OCI-LY7 (cell line): Measurements from ENCODE around the gene CARMIL1. TPM values are rescaled to one million over a fixed set of nuclear protein-coding genes. Genes with fewer than 3 reads are reported as not detected.

ENCODE experiments used
- BruUV-seq: library from RNA; stranded (reverse); fragments of 400-500 nt; replicated peaks from 2 replicates; lab custom pipeline; 2021; lab: Mats Ljungman, UMichigan
- CTCF ChIA-PET: fragments of 300-600 bp; sonication (Branson Sonifier 250); formaldehyde crosslinking; loops from one replicate; lab custom pipeline; 2022; ENCODE audit warnings: antibody characterized with exemption; ENCODE audit not compliant: unreplicated experiment; lab: Charles Lee
- POLR2A ChIA-PET: fragments of 300-600 bp; sonication (Branson Sonifier 250); formaldehyde crosslinking; loops from one replicate; lab custom pipeline; 2022; ENCODE audit warnings: antibody characterized with exemption; lab: Charles Lee
- DNase-seq: peaks from one replicate; pipeline ENCODE4 v3.0.0-alpha.2; 2015; ENCODE audit warnings: low spot score
- H2AFZ ChIP-seq: fragments of 200-600 bp; sonication (generic), shearing (Covaris generic); 2 replicates; pipeline ENCODE4 v1.6.1; 2014; ENCODE audit warnings: mild to moderate bottlenecking, antibody characterized with exemption, low read length, moderate library complexity
- H3K27ac ChIP-seq: fragments of 200-600 bp; sonication (generic); 2 replicates; pipeline ENCODE4 v1.5.1; 2014; ENCODE audit warnings: mixed run types, low read depth, mild to moderate bottlenecking, moderate library complexity, low read length, inconsistent platforms; ENCODE audit not compliant: poor library complexity, severe bottlenecking
- H3K36me3 ChIP-seq: fragments of 200-600 bp; sonication (generic); 2 replicates; pipeline ENCODE4 v1.6.1; 2014; ENCODE audit warnings: mild to moderate bottlenecking, antibody characterized with exemption, low read length, moderate library complexity, mixed read lengths; ENCODE audit not compliant: insufficient read depth
- H3K4me1 ChIP-seq: fragments of 200-600 bp; sonication (generic); 2 replicates; pipeline ENCODE4 v1.5.1; 2014; ENCODE audit warnings: mild to moderate bottlenecking, low read length; ENCODE audit not compliant: insufficient read depth, poor library complexity, severe bottlenecking
- H3K4me2 ChIP-seq: fragments of 200-600 bp; sonication (generic); 2 replicates; pipeline ENCODE4 v1.6.1; 2014; ENCODE audit warnings: mild to moderate bottlenecking, low read length
- H3K4me3 ChIP-seq: fragments of 200-600 bp; sonication (generic); 2 replicates; pipeline ENCODE4 v1.5.1; 2014; ENCODE audit warnings: mild to moderate bottlenecking, low read depth, low read length; ENCODE audit not compliant: poor library complexity, severe bottlenecking
- H3K79me2 ChIP-seq: fragments of 200-600 bp; sonication (generic); 2 replicates; pipeline ENCODE4 v1.6.1; 2016; ENCODE audit warnings: low read depth, mild to moderate bottlenecking, low read length, moderate library complexity, mixed read lengths; ENCODE audit not compliant: insufficient read depth
- H3K9me2 ChIP-seq: fragments of 200-600 bp; sonication (generic); 2 replicates; pipeline ENCODE4 v1.6.1; 2016; ENCODE audit warnings: mild to moderate bottlenecking, low read length, mixed read lengths; ENCODE audit not compliant: insufficient read depth
- H3K9me3 ChIP-seq: fragments of 200-600 bp; sonication (generic); 2 replicates; pipeline ENCODE4 v1.6.1; 2014; ENCODE audit warnings: mild to moderate bottlenecking, mixed run types, low read length, mixed read lengths
- H4K20me1 ChIP-seq: fragments of 200-600 bp; sonication (generic); 2 replicates; pipeline ENCODE4 v1.6.1; 2014; ENCODE audit warnings: mild to moderate bottlenecking, antibody characterized with exemption, low read length, moderate library complexity, mixed read lengths; ENCODE audit not compliant: insufficient read depth
- CTCF ChIP-seq: fragments of 200-600 bp; sonication (generic); conservative IDR thresholded peaks from 2 replicates; pipeline ENCODE4 v1.5.1; 2014; ENCODE audit warnings: mild to moderate bottlenecking, antibody characterized with exemption, low read length, moderate library complexity, mixed read lengths
- EZH2phosphoT487 ChIP-seq: fragments of 200-600 bp; sonication (generic); IDR thresholded peaks from 2 replicates; pipeline ENCODE4 v1.6.1; 2018; ENCODE audit warnings: low read depth, borderline replicate concordance, mild to moderate bottlenecking, mixed run types, antibody characterized with exemption, low read length, moderate library complexity, mixed read lengths
- intact Hi-C: fragments of 100-400 bp; cut with micrococcal nuclease; formaldehyde crosslinking; loops from one replicate; pipeline ENCODE4 v1.10.0; 2022; ENCODE audit not compliant: unreplicated experiment
- total RNA-seq, 2 experiments: library from RNA; depleted of rRNA in 1 of 2; stranded (reverse); fragments of >200 nt in 1 of 2; shearing (Covaris generic) in 1 of 2; gene quantifications; 2 replicates each; pipeline ENCODE4 v1.2.3, GENCODE V29; 2014 to 2022

The CARMIL1 gene
- total RNA-seq, 2 experiments from 2014 or later, result 25.5 to 40.1 TPM

GRCh38 chr6:25332165-25332564 lies 53.0 kb downstream of the CARMIL1 start:
- H3K27ac ChIP-seq, result no peak overlapping the region
- no peak for DNase-seq
- peaks cover 98% of the 10 kb centered on the region for H3K79me2 ChIP-seq
- peaks cover 39% of the 10 kb centered on the region for H4K20me1 ChIP-seq
- H3K4me1 ChIP-seq, result peaks cover 43% of the 10 kb centered on the region
- ChIA-PET POLR2A (interaction anchor here (0.7 kb wide), 2 partner anchors 26 to 61 kb away, joined by 3 read pairs; no protein-coding TSS in a partner anchor), CTCF (interaction anchor here (0.6 kb wide), 1 partner anchor 8 kb away, joined by 3 read pairs; no protein-coding TSS in a partner anchor)
- H2AFZ ChIP-seq, result no peak overlapping the region
- H3K9me2 ChIP-seq, result no peaks in the 10 kb centered on the region
- intact Hi-C loops, result no loop called here
- TF ChIP-seq EZH2phosphoT487 (no peak), CTCF (no peak)
- no peaks in the 10 kb centered on the region for H3K9me3 ChIP-seq
- H3K4me3 ChIP-seq, result no peak overlapping the region
- no peaks in the 10 kb centered on the region for H3K36me3 ChIP-seq
- no TSS peak for BruUV-seq
- no peak overlapping the region for H3K4me2 ChIP-seq

GRCh38 chr6:25332655-25333071 lies 53.5 kb downstream of the CARMIL1 start:
- no peaks in the 10 kb centered on the region for H3K9me3 ChIP-seq
- intact Hi-C loops, result no loop called here
- no peak for TF ChIP-seq CTCF
- TF ChIP-seq EZH2phosphoT487, result no peak
- peaks cover 39% of the 10 kb centered on the region for H4K20me1 ChIP-seq
- no peak for DNase-seq
- peaks cover 43% of the 10 kb centered on the region for H3K4me1 ChIP-seq
- no peaks in the 10 kb centered on the region for H3K9me2 ChIP-seq
- POLR2A ChIA-PET, result interaction anchor here (0.7 kb wide), 2 partner anchors 25 to 61 kb away, joined by 3 read pairs; no protein-coding TSS in a partner anchor
- H2AFZ ChIP-seq, result no peak overlapping the region
- CTCF ChIA-PET, result interaction anchor here (0.6 kb wide), 1 partner anchor 8 kb away, joined by 3 read pairs; no protein-coding TSS in a partner anchor
- H3K79me2 ChIP-seq, result peaks cover 96% of the 10 kb centered on the region
- no peak overlapping the region for H3K4me3 ChIP-seq
- no peak overlapping the region for H3K4me2 ChIP-seq
- no peaks in the 10 kb centered on the region for H3K36me3 ChIP-seq
- no TSS peak for BruUV-seq
- no peak overlapping the region for H3K27ac ChIP-seq

- ChIA-PET CTCF (interaction anchor here (1.1 kb wide), 1 partner anchor 9 kb away, joined by 3 read pairs; no protein-coding TSS in a partner anchor), POLR2A (interaction anchor here (0.7 to 1.3 kb wide), 5 partner anchors 10 to 34 kb away, joined by 3 to 5 read pairs (median 4); no protein-coding TSS in a partner anchor)
- Histone ChIP-seq H3K27ac (no peak overlapping the region), H4K20me1 (peaks cover 39% of the 10 kb centered on the region), H3K9me3 (no peaks in the 10 kb centered on the region), H3K4me1 (peaks cover 43% of the 10 kb centered on the region), H3K36me3 (no peaks in the 10 kb centered on the region), H3K4me2 (no peak overlapping the region), H2AFZ (no peak overlapping the region), H3K4me3 (no peak overlapping the region), H3K79me2 (peaks cover 92% of the 10 kb centered on the region), H3K9me2 (no peaks in the 10 kb centered on the region)
- intact Hi-C loops, result no loop called here
- TF ChIP-seq CTCF (no peak), EZH2phosphoT487 (no peak)
- no TSS peak for BruUV-seq
- no peak for DNase-seq
Observed at GRCh38 chr6:25333471-25333870, 54.3 kb downstream of the CARMIL1 start.
